ENCODE results near the gene ASTN2.

Gene ASTN2

GRCh38 chr9:117103438-117104110 is 311.3 kb downstream of the ASTN2 start:
- DNase-seq = no peak

DNA sequence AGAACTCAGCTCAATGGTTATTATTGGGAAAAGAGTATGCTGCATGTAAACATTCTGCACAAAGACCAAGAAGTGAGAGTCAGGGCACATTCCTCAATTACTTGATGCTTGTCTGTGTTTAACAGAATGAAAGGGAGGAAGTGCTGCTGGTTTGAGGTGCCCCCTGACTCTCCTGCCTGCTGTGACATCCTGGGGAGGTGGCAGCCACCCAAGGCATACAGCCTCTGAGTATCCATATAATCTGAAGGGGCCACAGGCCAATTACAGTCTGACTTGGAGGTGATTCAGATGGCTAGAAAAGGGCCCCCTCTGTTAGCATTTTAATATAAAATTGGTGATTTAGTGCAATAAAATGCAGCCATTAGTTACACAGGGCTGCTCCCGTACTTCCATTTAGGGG is 313.8 kb downstream of the ASTN2 start:
- DNase-seq = no peak

GRCh38 chr9:117098331-117098730 is 316.5 kb downstream of the ASTN2 start:
- DNase-seq = no peak

GRCh38 chr9:117097761-117098160 is 317.1 kb downstream of the ASTN2 start:
- no peak for DNase-seq

DNA sequence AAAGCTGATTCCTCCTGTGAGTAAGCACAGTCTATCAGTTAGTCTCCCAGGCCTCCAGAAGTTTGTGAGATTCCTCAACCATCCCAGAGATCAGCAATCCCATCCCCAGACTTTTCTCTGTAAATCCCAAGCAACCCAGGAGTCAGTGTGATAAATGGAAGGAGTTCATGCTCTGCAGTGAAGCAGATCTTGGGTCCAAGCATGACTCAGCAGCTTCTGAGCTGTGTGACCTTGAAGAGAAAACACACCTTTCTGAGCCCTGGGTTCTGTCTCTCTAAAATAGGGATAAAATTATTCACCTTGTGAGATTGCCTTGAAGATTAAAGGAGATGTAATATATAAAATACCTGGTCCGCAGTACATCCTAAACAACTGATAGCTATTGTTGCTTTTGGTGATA is 318.7 kb downstream of the ASTN2 start:
- no peak for DNase-seq

GRCh38 chr9:117095081-117095480 is 319.8 kb downstream of the ASTN2 start:
- DNase-seq = no peak

GRCh38 chr9:117093891-117094844 is 320.7 kb downstream of the ASTN2 start:
- DNase-seq = no peak

DNA sequence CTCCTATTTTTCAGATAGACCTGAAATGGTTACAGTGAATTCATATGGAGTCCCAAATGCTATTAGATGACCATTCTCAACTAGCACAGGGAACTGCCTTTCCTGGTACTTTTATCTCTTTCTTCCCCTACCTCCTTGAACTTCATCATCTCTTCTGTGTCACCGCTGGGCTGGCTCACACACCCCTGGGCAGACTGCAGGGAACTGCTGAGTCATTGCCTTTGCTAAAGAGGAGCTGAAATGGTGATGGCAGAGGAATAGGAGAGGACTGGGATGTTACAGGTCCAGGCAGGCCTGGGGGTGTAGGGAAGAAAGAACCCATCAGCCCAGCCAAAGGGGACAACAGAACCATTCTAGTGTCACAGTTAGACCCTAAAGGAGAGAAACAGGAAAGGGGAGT is 322.3 kb downstream of the ASTN2 start:
- DNase-seq = no peak

DNA sequence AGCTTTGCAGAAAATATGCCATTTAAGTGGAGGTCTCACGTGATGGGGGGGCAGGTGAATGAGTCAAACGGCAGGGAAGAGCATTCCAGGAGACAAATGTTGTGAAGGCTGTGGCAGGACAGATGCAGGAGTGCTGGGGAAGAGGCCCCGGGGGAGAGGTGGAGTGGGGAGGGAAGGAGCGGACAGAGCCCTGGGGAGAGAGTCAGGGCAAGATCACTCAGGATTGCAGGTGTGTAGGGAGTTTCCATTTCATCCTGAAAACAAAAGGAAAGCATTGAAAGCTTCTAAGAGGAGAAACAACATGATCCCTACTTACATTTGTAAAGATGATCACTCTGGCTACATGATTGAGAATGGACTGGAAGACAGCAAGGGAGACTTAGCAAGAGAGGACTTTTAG is 323.3 kb downstream of the ASTN2 start:
- no peak for DNase-seq

DNA sequence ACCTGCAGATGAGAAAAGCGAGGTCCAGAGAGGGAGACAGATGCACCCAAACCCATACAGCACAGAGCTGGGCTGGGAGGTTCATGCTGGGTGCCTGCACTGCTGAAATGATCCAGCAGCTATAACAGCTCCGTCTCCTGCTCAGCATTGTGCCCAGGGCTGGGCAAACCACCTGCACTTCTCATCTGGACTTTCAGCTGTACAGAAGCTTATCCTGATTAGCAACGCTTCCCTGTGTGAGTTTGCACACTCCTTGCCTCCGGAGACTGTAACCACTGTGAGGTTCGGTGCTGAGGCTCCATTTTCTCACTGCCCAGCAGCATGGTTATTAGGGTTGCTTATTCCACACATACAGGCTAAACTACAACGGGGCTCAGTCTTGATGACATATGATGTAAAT is 326.1 kb downstream of the ASTN2 start:
- DNase-seq = no peak

GRCh38 chr9:117088140-117088539 is 326.7 kb downstream of the ASTN2 start:
- DNase-seq = no peak

GRCh38 chr9:117084221-117084620 is 330.6 kb downstream of the ASTN2 start:
- DNase-seq = no peak

DNA sequence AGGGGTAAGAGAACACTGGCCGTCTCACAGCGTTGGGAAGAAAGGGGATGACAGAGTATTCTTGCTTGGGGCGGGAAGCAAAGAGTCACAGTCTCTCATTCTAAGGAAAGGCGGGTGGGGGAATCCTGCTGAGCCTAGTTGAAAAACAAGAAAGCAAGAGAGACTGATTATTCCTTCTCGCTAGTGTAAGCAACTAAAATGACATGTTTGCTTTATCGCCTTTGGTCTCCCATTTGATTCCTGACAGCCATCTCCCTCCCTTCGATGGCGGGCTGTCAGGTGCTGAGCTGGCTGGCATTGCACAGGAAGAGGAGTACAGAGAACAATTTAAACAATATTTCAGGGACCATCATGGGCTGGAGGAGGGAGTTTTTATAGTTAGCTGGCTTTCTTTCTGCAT is 331.3 kb downstream of the ASTN2 start:
- DNase-seq = no peak

DNA sequence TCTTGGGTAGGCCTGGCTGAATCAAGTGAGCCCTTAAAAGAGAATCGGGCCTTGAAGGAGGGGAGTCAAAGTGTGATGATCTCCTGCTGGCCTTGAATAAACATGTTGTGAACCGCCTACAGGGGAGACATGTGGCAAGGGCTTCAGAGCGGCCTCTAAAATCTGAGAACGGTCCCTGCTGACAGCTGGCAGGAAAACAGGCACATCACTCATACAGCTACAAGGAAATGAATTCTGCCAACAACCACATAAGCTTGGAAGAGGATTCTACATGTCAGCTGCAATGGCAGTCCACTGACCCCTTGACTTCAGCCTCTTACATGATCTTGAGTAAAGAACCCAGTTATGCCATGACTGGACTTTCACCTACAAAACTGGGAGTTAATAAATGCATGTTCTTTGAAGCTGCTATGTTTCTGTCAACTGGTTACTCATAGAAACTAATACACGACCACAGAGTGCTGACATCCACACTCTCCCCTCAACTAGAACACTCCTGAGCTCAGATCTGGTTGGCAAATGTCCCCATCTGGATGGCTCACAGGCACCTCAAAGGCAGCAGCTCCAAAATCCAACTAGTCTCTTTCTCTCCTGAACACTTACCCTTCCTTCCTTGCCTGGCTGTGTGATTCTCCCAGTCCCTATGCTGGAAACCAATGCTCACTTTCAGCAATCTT is 333.1 kb downstream of the ASTN2 start:
- DNase-seq = no peak

DNA sequence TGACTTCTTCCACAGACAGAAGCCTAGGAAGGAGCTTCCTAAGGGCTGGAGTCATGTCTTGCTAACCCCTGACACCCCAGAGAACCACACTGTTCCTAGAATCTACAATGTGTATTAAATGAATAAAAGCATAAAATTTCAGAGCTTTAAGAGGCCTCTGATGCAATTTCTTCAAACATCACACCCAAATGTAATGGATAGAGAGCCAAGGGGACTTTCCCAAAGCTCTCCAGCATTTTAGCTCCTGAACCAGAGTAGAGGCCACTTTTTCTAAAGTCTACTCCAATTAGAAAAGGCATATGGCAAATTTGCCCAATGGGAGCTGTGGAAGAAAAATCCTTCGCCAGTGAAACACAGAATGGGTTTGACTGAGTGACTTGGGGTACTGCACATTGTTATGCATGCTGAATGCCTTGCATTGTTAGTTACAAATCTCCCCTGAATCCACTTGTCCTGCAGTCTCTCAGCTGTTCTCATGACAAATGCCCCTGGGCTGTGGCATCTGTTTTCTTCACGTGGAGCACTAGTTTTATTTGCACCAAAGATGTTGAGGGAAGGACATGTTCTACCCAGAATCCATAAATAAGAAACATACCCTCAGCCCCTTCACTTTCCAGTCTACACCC is 334.0 kb downstream of the ASTN2 start:
- no peak for DNase-seq

- DNase-seq = no peak
Observed at GRCh38 chr9:117076571-117077290, 338.1 kb downstream of the ASTN2 start.

DNA sequence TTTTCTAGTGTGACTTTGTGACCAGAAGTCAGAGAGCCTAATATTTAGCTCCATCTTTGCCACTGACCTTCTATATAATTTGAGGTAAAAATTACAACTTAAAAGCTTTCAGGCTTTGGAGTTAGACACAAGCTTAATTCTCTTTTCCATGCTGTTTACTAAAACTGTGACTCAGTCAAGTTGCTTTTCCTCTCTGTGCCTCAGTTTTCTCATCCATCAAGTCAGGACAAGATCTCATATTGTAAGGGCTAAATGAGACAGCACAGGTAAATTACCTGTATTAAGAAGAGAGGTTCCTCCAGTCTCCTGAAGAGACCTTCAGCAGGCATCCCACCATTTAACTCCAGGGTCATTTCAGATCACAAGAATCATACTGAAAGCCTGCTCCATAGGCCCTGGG is 339.2 kb downstream of the ASTN2 start:
- DNase-seq = no peak

DNA sequence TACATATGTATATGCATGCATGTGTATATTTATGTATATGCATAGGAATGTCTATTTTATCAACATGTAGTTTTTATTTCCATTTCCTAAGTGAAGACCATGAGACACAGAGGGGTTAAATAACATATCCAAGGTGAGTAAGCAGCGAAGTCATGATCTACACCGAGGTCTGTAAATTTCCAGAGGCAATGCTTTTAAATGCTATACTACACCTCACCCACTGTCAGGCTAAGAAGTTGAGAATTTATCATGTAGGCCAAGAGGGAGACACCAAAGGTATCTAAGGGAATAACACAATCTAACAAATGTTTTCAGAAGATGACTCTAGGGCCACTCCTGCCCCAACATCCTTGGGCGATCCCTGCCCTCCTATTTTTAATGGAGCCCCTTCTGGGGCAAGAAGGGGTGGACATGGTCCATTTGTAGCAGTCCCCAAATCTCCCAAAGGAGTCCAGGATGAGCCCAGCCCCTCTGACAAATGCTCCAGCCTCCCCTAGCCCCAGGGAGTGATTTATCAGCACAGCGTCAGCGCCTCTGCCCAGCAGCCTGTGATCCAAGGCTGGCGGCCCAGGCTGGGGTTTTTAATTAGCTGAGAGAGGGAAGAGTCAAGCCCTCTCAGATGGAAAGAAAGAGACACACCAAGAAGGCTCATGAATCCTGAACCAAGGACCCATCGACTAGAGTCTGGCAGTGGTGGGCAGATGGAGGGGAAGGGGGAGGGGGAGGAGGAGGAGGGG is 339.9 kb downstream of the ASTN2 start:
- no peak for DNase-seq

- no peak for DNase-seq
Observed at GRCh38 chr9:117074342-117074662, 340.6 kb downstream of the ASTN2 start.

DNA sequence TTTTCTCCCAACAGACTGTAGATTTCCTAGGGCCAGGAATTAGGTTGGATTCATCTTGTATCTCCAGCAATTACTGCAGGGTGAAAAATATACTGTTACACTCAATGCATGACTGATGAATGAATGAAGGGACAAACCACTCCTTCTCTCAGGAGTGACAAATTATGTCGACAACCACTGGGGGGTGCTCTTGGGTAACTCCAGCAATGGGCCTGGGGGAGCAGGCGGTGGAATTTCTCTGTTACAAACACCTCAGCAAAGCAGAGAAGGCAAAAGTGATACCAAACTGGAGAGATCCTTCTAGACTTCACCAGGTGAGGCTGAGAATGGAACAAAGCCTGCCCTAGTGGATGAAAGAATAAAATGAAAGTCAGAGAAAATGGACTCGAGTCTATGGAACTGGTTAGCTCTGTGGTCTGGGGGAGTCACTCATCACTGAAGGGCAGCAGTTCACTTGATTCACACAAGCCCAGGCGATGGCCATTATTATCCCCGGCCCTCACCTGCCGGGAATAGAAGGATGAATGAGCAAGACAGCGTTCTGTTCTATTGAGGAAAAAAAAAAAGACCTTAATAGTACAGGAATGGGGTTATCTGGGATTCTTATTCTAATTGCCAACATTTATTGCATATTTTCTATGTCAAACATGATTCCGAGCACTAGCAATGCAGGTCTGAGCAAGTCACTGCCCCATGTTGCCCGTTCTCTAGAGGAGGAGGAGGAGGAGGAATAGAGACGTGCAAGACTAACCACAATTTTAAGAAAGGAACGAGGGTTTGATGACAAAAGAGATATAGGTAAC is 341.1 kb downstream of the ASTN2 start:
- DNase-seq = peak; percentile 7 to 10 (median 8)

DNA sequence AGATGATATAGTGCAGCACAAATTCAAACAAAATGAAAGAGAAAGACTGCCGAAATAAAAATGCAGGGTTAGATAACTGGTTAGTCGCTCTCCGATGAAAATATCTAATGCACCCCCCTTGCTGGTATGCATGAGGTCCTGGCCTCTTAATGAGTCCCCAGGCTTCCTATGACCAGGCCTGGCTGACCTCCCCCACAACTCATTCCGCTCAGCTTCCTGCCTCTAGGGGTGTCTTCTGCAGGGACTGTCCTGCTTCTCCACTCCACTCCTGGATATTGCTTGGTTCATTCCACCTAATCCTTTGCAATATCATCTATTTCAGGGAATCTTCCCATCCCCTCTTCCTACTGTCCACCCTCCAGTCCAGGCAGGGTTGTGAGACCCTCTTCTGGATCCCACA is 341.8 kb downstream of the ASTN2 start:
- no peak for DNase-seq

Measured in suppressor macrophage (primary cell).